Heart left ventricle (tissue), 13 donors: ENCODE results near the gene NACC2.

Experiments used
- CTCF ChIP-seq, 12 donors: fragments of 200-600 bp; sonication (generic) in 4 of 12; IDR thresholded peaks; one replicate each; pipeline versions ENCODE4 v1.5.0 to v1.8.0; 2018 to 2022; ENCODE audit warnings: antibody characterized with exemption in 12 of 12, mild to moderate bottlenecking in 5 of 12
- POLR2A ChIP-seq, 2 donors: fragments of 450-650 bp; IDR thresholded peaks; one replicate each; pipeline ENCODE4 v1.6.1; 2017; ENCODE audit warnings: antibody characterized with exemption in 2 of 2, mild to moderate bottlenecking in 2 of 2, moderate library complexity in 2 of 2
- donor health status: ischemic (EF 13 %, LVEDD 7.1; RV severe dilation, severe dysfunction).
- donor health status: DM: no; HTN: yes; CAD: no.
- donor health status: DM: no; HTN: no; CAD: no.
- donor health status: ischemic (EF 25% LVEDD 6.9; RV normal size, moderate dysfunction).
- donor health status: ischemic (EF 25% LVEDD 5.7; RV mildly dilated, moderate dysfunction).
- donor health status: ischemic (EF 35%, LVEDD 5.7; RV mildly dilated, moderate dysfunction).
- donor health status: nonischemic (EF 11% LVEDD 7.7; RV severe dilation, severe dysfunction).
- donor health status: DM: yes; HTN: yes; CAD: no.
- donor health status: PGD.
- donor health status: ischemic (EF 29% LVEDD 5.4; RV normal size, mild dysfunction).
- donor health status: nonischemic (EF 23%, LVEDD 6.1; RV moderate dilation, normal function).

DNA sequence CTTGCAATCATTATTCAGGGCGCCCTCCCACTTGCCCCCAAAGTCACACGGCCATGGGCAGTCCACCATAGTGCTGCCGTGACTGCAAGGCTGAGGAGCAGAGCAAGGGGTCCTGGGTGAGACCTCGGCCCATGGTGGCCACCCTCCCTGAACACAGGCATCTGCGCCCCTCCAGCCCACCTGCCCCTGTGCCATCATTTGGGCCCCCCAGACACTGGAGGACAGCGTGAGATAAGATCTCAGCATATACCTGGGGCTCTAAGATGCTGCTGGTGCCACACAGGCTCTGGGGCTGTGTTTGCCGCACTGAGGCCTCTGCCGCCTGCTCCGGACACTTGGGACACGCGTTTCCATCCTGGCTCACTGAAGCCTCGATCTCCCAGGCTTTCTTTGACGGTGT lies 20.1 kb upstream of the NACC2 start:
- TF ChIP-seq CTCF (IDR thresholded peaks at IDR 0.05) (no peak), POLR2A (IDR thresholded peaks at IDR 0.05) (no peak)
